Activated T-cell treated with anti-CD3 and anti-CD28 coated beads, Interleukin-2, amount 50 U/mL, for 1 hour (primary cell): ENCODE results near the gene UBE2G2.

Experiments
- DNase-seq: peaks from one replicate; pipeline ENCODE4 v3.0.0-alpha.2; 2020

Gene UBE2G2

GRCh38 chr21:44723177-44724131 lies 78.2 kb downstream of the UBE2G2 start:
- DNase-seq, result peak; percentile 37

GRCh38 chr21:44722731-44723130 lies 78.9 kb downstream of the UBE2G2 start:
- no peak for DNase-seq

GRCh38 chr21:44720170-44720569 lies 81.5 kb downstream of the UBE2G2 start:
- DNase-seq, result no peak
